ENCODE results near the gene SRPK1.
A peak's percentile ranks its signal among the peaks of the same experiment; 100 is the strongest.

Gene SRPK1

DNA sequence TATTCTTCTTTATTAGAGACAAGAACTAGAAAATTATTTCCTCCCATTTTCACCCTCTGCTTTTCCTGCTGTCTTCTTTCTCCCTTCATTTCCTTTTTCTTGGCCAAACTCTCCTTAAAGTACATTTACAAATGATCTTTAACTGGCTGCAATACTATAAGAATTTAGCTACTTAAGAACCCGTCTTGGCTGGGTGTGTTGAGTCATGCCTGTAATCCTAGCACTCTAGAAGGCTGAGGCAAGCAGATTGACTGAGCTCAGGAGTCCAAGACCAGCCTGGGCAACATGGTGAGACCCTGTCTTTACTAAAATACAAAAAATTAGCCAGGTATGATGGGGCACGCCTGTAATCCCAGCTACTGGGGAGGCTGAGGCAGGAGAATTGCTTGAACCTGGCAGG lies 39.3 kb upstream of the SRPK1 start:
- TF ChIP-seq, protein P1, sequence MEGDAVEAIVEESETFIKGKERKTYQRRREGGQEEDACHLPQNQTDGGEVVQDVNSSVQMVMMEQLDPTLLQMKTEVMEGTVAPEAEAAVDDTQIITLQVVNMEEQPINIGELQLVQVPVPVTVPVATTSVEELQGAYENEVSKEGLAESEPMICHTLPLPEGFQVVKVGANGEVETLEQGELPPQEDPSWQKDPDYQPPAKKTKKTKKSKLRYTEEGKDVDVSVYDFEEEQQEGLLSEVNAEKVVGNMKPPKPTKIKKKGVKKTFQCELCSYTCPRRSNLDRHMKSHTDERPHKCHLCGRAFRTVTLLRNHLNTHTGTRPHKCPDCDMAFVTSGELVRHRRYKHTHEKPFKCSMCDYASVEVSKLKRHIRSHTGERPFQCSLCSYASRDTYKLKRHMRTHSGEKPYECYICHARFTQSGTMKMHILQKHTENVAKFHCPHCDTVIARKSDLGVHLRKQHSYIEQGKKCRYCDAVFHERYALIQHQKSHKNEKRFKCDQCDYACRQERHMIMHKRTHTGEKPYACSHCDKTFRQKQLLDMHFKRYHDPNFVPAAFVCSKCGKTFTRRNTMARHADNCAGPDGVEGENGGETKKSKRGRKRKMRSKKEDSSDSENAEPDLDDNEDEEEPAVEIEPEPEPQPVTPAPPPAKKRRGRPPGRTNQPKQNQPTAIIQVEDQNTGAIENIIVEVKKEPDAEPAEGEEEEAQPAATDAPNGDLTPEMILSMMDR (IDR thresholded peaks at IDR 0.05; ENCODE audit: control insufficient read depth, extremely low read depth, insufficient read depth) = no peak
- no peak for DNase-seq (ENCODE audit: low read depth)
- H3K4me3 ChIP-seq (ENCODE audit: low read depth, low read length) = no peak overlapping the region

DNA sequence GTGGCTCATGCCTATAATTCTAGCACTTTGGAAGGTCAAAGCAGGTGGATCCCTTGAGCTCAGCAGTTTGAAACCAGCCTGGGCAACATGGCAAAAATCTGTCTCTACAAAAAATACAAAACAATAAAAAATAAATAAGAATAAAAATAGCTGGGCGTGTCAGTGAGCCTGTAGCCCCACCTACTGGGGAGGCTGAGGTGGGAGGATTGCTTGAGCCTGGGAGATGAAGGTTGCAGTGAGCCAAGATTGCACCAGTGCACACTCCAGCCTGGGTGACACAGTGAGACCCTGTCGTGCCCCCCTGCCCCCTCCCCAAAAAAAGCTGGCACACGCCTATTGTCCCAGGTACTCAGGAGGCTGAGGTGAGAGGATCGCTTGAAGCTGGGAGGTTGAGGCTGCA lies 35.1 kb upstream of the SRPK1 start:
- H3K4me3 ChIP-seq (ENCODE audit: low read depth, low read length) = no peak overlapping the region
- TF ChIP-seq, protein P1 (IDR thresholded peaks at IDR 0.05; ENCODE audit: control insufficient read depth, extremely low read depth, insufficient read depth) = no peak
- no peak for DNase-seq (ENCODE audit: low read depth)

DNA sequence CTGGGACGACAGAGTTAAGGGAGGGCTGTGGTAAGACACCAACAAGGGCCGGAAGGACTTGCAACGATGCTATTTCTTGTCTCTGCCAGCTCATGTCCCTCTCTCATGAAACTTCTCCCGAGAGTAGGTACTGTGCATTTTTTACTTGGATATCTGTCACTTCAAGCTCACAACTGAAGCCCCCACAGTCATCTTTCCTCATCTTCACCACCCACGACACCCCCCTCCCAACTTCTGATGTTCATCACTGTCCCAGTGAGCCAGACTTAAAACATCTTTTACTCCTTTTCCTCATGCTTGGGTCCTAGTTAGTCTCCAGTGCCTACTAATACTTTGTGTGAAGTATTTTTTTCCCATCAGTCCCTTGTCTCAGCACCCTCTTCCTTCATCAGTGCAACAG lies 34.6 kb upstream of the SRPK1 start:
- H3K4me3 ChIP-seq (ENCODE audit: low read depth, low read length) = no peak overlapping the region
- TF ChIP-seq, protein P1 (IDR thresholded peaks at IDR 0.05; ENCODE audit: control insufficient read depth, extremely low read depth, insufficient read depth) = no peak
- DNase-seq (ENCODE audit: low read depth) = no peak

DNA sequence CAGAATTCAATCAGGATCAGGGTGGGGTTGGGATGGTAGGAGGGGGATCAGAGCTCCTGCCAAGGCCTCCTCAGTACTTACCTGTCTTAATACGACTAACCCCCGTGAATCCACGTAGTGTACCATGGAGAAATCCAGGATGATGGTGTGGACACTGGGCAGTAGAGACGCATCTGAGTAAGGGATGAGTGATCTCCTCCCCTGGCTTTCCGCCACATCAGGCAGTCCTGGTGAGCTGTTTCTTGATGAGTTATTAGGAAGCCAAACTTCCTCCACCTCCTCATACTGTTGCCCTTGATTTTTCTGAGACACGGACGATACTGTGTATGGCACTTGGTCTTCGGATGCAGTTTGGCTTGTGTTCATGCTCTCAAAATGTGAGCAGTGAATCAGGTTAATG lies 34.2 kb upstream of the SRPK1 start:
- TF ChIP-seq, protein P1 (IDR thresholded peaks at IDR 0.05; ENCODE audit: control insufficient read depth, extremely low read depth, insufficient read depth) = no peak
- DNase-seq (ENCODE audit: low read depth) = no peak
- no peak overlapping the region for H3K4me3 ChIP-seq (ENCODE audit: low read depth, low read length)

DNA sequence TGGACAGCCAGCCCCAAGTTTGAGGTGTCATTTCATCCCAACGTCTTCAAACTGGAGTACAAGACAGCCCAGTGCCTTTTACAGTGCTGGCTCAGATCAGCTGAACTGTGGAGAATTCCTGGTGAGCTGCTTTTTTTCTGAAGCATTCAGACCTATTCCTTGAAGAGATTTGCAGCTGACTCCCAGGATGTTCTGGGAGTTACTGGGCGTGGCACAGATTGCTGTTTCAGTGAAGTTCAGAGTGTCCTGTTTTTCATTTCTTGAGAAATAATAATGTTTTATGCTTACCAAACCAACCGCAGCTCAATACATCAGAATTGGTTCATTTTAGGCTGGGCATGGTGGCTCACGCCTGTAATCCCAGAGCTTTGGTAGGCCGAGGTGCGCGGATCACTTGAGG lies 33.4 kb upstream of the SRPK1 start:
- no peak for DNase-seq (ENCODE audit: low read depth)
- H3K4me3 ChIP-seq (ENCODE audit: low read depth, low read length) = no peak overlapping the region
- TF ChIP-seq, protein P1 (IDR thresholded peaks at IDR 0.05; ENCODE audit: control insufficient read depth, extremely low read depth, insufficient read depth) = no peak

DNA sequence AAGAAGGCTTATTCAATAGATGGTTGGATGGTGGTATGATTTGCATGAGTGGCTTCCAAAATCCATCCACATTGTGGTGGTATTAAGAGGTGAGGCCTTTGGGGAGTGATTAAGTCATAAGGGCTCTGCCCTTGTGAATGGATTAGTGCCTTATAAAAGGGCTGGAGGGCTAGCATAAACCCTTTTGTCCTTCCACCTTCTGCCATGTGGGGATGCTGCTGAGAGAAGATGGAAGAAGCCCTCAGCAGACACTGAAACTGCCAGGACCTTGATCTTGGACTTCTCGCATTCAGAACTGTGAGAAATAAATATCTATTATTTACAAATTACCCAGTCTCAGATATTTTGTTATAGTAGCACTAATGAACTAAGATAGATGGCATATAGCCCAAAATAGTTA lies 27.8 kb upstream of the SRPK1 start:
- TF ChIP-seq, protein P1 (IDR thresholded peaks at IDR 0.05; ENCODE audit: control insufficient read depth, extremely low read depth, insufficient read depth) = peak; percentile 22
- no peak for DNase-seq (ENCODE audit: low read depth)
- H3K4me3 ChIP-seq (ENCODE audit: low read depth, low read length) = no peak overlapping the region

DNA sequence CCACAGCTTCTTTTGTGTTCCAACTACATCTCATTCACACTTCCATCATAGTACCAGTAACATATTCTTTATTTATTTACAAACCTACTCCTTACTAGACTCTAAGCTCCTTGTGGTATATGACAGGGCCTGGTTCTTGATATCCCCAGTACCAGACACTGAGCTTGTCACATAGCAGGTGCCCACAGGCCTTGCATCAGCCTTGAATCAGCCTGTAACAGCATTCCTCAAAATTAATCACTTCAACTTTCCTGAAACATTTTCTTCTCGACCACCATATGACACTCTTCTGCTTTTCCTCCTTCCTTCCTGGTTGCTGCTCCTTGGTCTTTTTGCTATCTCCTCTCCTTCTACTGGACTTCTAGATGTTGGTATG lies 24.7 kb upstream of the SRPK1 start:
- TF ChIP-seq, protein P1 (IDR thresholded peaks at IDR 0.05; ENCODE audit: control insufficient read depth, extremely low read depth, insufficient read depth) = no peak
- DNase-seq (ENCODE audit: low read depth) = no peak
- H3K4me3 ChIP-seq (ENCODE audit: low read depth, low read length) = no peak overlapping the region
